Activated CD4-positive, alpha-beta T cell treated with anti-CD3 and anti-CD28 coated beads for 4 hours (primary cell): Measurements from ENCODE around the gene LVRN.
A peak's percentile ranks its signal among the peaks of the same experiment; 100 is the strongest.

Source experiments
- DNase-seq, 2 donors: peaks; one replicate each; pipeline ENCODE4 v3.0.0-alpha.2; 2020

Gene LVRN

GRCh38 chr5:116023619-116024018 lies 61.3 kb downstream of the LVRN start:
- DNase-seq, result no peak

GRCh38 chr5:116025866-116026265 lies 63.6 kb downstream of the LVRN start:
- no peak for DNase-seq

- DNase-seq, result no peak
Measured at GRCh38 chr5:116032094-116032517, 69.8 kb downstream of the LVRN start, which contains the start of gene ARL14EPL. TSS of gene ARL14EPL (plus strand) at chr5:116032472. CDS start at chr5:116051466, 18,994 bp downstream.

GRCh38 chr5:116032991-116033390 lies 70.7 kb downstream of the LVRN start:
- no peak for DNase-seq

GRCh38 chr5:116035123-116035522 lies 72.8 kb downstream of the LVRN start:
- DNase-seq, result no peak

GRCh38 chr5:116037236-116037822 lies 75.1 kb downstream of the LVRN start:
- DNase-seq, result no peak

GRCh38 chr5:116038817-116039216 lies 76.5 kb downstream of the LVRN start:
- no peak for DNase-seq

GRCh38 chr5:116042375-116042774 lies 80.1 kb downstream of the LVRN start:
- no peak for DNase-seq

GRCh38 chr5:116044073-116044472 lies 81.8 kb downstream of the LVRN start:
- no peak for DNase-seq

GRCh38 chr5:116045821-116046220 lies 83.5 kb downstream of the LVRN start:
- DNase-seq, result no peak

GRCh38 chr5:116046261-116046660 lies 84.0 kb downstream of the LVRN start:
- no peak for DNase-seq

GRCh38 chr5:116046823-116047222 lies 84.5 kb downstream of the LVRN start:
- no peak for DNase-seq

- DNase-seq, result no peak
Measured at GRCh38 chr5:116058346-116058936, 96.2 kb downstream of the LVRN start.

- DNase-seq, result no peak
Measured at GRCh38 chr5:116062352-116062751, 100.1 kb downstream of the LVRN start.

GRCh38 chr5:116063950-116064349 lies 101.7 kb downstream of the LVRN start:
- no peak for DNase-seq

GRCh38 chr5:116068028-116068632 lies 105.9 kb downstream of the LVRN start:
- DNase-seq, result peak; percentile 23 to 26

- DNase-seq, result no peak
Measured at GRCh38 chr5:116071211-116071610, 108.9 kb downstream of the LVRN start.

- no peak for DNase-seq
Measured at GRCh38 chr5:116075191-116075831, 113.0 kb downstream of the LVRN start.

- DNase-seq, result no peak
Measured at GRCh38 chr5:116076496-116076895, 114.2 kb downstream of the LVRN start.
